Left ventricle myocardium inferior (tissue), 1 donor: Measurements from ENCODE around the gene SLIT1. TPM values are rescaled to one million over a fixed set of nuclear protein-coding genes. Genes with fewer than 3 reads are reported as not detected.
A peak's percentile ranks its signal among the peaks of the same experiment; 100 is the strongest.

Experiments
- DNase-seq: peaks from one replicate; pipeline ENCODE4 v3.0.0-alpha.2; 2020
- H3K27ac ChIP-seq: fragments of 200-600 bp; replicated peaks from 2 replicates; pipeline ENCODE4 v1.8.0; 2021
- H3K27me3 ChIP-seq: fragments of 200-600 bp; 2 replicates; pipeline ENCODE4 v1.8.0; 2021; ENCODE audit warnings: low read depth
- H3K36me3 ChIP-seq: fragments of 200-600 bp; 2 replicates; pipeline ENCODE4 v1.8.0; 2021
- H3K4me1 ChIP-seq: fragments of 200-600 bp; 2 replicates; pipeline ENCODE4 v1.8.0; 2021
- H3K4me3 ChIP-seq: fragments of 200-600 bp; 2 replicates; pipeline ENCODE4 v1.8.0; 2021; ENCODE audit warnings: mild to moderate bottlenecking, moderate library complexity
- H3K9me3 ChIP-seq: fragments of 200-600 bp; replicated peaks from 2 replicates; pipeline ENCODE4 v1.8.0; 2021
- CTCF ChIP-seq: fragments of 200-600 bp; IDR thresholded peaks from 2 replicates; pipeline ENCODE4 v1.8.0; 2021; ENCODE audit warnings: antibody characterized with exemption, mild to moderate bottlenecking, borderline replicate concordance
- intact Hi-C: fragments of 100-400 bp; cut with micrococcal nuclease; formaldehyde crosslinking; loops from one replicate; pipeline ENCODE4 v1.11.0; 2022
- long read RNA-seq: library from polyadenylated mRNA; unstranded; transcript quantifications from one replicate; pipeline ENCODE4 v2.0.0, GENCODE V29; 2021
- total RNA-seq: library from RNA; stranded (reverse); fragmentation: NEBNext Ultra II Directional; extraction: Animal tissue kit (Norgen Biotek cat#: 25700); gene quantifications from one replicate; pipeline ENCODE4 v1.2.1, GENCODE V29; 2021
- donor health status: DM: no; HTN: yes; CAD: no; lungs with severe emphysema.

SLIT1 gene
- total RNA-seq, result 0.08 TPM
- long read RNA-seq, result 0 reads

GRCh38 chr10:97185326-97186058 is at the start of gene SLIT1:
SLIT1 (minus strand) TSS chr10:97185959; CDS start chr10:97185674, 285 bp downstream.
- H3K4me1 ChIP-seq, result peaks cover 9% of the 10 kb centered on the region
- no peaks in the 10 kb centered on the region for H3K36me3 ChIP-seq
- H3K27me3 ChIP-seq, result peaks cover 97% of the 10 kb centered on the region
- TF ChIP-seq CTCF, result no peak
- intact Hi-C loops, result no loop called here
- no peak for DNase-seq
- H3K9me3 ChIP-seq, result no peaks in the 10 kb centered on the region
- H3K4me3 ChIP-seq, result peak within 1 kb of the TSS; percentile 50
- H3K27ac ChIP-seq, result no peak within 1 kb of the TSS

GRCh38 chr10:97235353-97235752 is 49.6 kb upstream of the SLIT1 start:
- Histone ChIP-seq H3K9me3 (no peaks in the 10 kb centered on the region), H3K4me1 (no peaks in the 10 kb centered on the region), H3K27me3 (no peaks in the 10 kb centered on the region), H3K4me3 (no peak overlapping the region), H3K27ac (no peak overlapping the region), H3K36me3 (peaks cover 29% of the 10 kb centered on the region)
- no peak for TF ChIP-seq CTCF
- no peak for DNase-seq
- intact Hi-C loops, result no loop called here

- intact Hi-C loops, result no loop called here
- Histone ChIP-seq H3K27me3 (no peaks in the 10 kb centered on the region), H3K4me3 (no peak overlapping the region), H3K9me3 (no peaks in the 10 kb centered on the region), H3K36me3 (peaks cover 35% of the 10 kb centered on the region), H3K4me1 (no peaks in the 10 kb centered on the region), H3K27ac (no peak overlapping the region)
- peak; percentile 66 for TF ChIP-seq CTCF
- DNase-seq, result no peak
These were observed 48.6 kb upstream of the SLIT1 start for GRCh38 chr10:97234400-97234799.

- no peak for TF ChIP-seq CTCF
- no peak overlapping the region for H3K4me3 ChIP-seq
- no peaks in the 10 kb centered on the region for H3K27me3 ChIP-seq
- H3K4me1 ChIP-seq, result no peaks in the 10 kb centered on the region
- peaks cover 48% of the 10 kb centered on the region for H3K36me3 ChIP-seq
- intact Hi-C loops, result no loop called here
- H3K9me3 ChIP-seq, result no peaks in the 10 kb centered on the region
- DNase-seq, result no peak
- H3K27ac ChIP-seq, result no peak overlapping the region
These were observed 44.4 kb upstream of the SLIT1 start for GRCh38 chr10:97230146-97230545.

GRCh38 chr10:97229322-97230015 is 43.7 kb upstream of the SLIT1 start:
- no peaks in the 10 kb centered on the region for H3K9me3 ChIP-seq

More at GRCh38 chr10:97229322-97230015, 43.7 kb upstream of the SLIT1 start:
- no peaks in the 10 kb centered on the region for H3K27me3 ChIP-seq
- peaks cover 54% of the 10 kb centered on the region for H3K36me3 ChIP-seq
- intact Hi-C loops, result no loop called here
- no peak for DNase-seq
- no peaks in the 10 kb centered on the region for H3K4me1 ChIP-seq
- H3K4me3 ChIP-seq, result no peak overlapping the region
- H3K27ac ChIP-seq, result no peak overlapping the region
- TF ChIP-seq CTCF, result no peak
